ENCODE data around the gene CAPN5. TPM values are rescaled to one million over a fixed set of nuclear protein-coding genes. Genes with fewer than 3 reads are reported as not detected.
A peak's percentile ranks its signal among the peaks of the same experiment; 100 is the strongest.

Gene CAPN5
- total RNA-seq, 1 donor from 2014 or later, result 29.7 TPM

- H3K27me3 Mint-ChIP-seq (ENCODE audit: unreplicated experiment), result peaks cover 20% of the 10 kb centered on the region
- peaks cover 9% of the 10 kb centered on the region for H3K36me3 Mint-ChIP-seq (ENCODE audit: low read depth, unreplicated experiment)
- H3K27ac Mint-ChIP-seq (ENCODE audit: unreplicated experiment), result no peak overlapping the region
- DNase-seq (ENCODE audit: low spot score), result no peak
- peaks cover 7% of the 10 kb centered on the region for H3K4me1 Mint-ChIP-seq (ENCODE audit: unreplicated experiment)
- H3K9me3 Mint-ChIP-seq (ENCODE audit: unreplicated experiment), result no peaks in the 10 kb centered on the region
- peak overlapping the region; percentile 37 for H3K4me3 Mint-ChIP-seq (ENCODE audit: unreplicated experiment)
- TF ChIP-seq, protein P1, sequence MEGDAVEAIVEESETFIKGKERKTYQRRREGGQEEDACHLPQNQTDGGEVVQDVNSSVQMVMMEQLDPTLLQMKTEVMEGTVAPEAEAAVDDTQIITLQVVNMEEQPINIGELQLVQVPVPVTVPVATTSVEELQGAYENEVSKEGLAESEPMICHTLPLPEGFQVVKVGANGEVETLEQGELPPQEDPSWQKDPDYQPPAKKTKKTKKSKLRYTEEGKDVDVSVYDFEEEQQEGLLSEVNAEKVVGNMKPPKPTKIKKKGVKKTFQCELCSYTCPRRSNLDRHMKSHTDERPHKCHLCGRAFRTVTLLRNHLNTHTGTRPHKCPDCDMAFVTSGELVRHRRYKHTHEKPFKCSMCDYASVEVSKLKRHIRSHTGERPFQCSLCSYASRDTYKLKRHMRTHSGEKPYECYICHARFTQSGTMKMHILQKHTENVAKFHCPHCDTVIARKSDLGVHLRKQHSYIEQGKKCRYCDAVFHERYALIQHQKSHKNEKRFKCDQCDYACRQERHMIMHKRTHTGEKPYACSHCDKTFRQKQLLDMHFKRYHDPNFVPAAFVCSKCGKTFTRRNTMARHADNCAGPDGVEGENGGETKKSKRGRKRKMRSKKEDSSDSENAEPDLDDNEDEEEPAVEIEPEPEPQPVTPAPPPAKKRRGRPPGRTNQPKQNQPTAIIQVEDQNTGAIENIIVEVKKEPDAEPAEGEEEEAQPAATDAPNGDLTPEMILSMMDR (IDR thresholded peaks at IDR 0.05; ENCODE audit: unreplicated experiment), result no peak
These were observed 25.9 kb upstream of the CAPN5 start for GRCh38 chr11:77040889-77041288.

- no peak for DNase-seq (ENCODE audit: low spot score)
- Mint-ChIP-seq H3K36me3 (ENCODE audit: low read depth, unreplicated experiment) (peaks cover 9% of the 10 kb centered on the region), H3K27me3 (ENCODE audit: unreplicated experiment) (peaks cover 18% of the 10 kb centered on the region), H3K27ac (ENCODE audit: unreplicated experiment) (no peak overlapping the region), H3K9me3 (ENCODE audit: unreplicated experiment) (no peaks in the 10 kb centered on the region), H3K4me1 (ENCODE audit: unreplicated experiment) (peaks cover 7% of the 10 kb centered on the region), H3K4me3 (ENCODE audit: unreplicated experiment) (no peak overlapping the region)
- TF ChIP-seq, protein P1 (IDR thresholded peaks at IDR 0.05; ENCODE audit: unreplicated experiment), result no peak
These were observed 24.6 kb upstream of the CAPN5 start for GRCh38 chr11:77042111-77042726.

- DNase-seq (ENCODE audit: low spot score), result no peak
- Mint-ChIP-seq H3K36me3 (ENCODE audit: low read depth, unreplicated experiment) (no peaks in the 10 kb centered on the region), H3K27ac (ENCODE audit: unreplicated experiment) (no peak overlapping the region), H3K9me3 (ENCODE audit: unreplicated experiment) (no peaks in the 10 kb centered on the region), H3K27me3 (ENCODE audit: unreplicated experiment) (peaks cover 9% of the 10 kb centered on the region), H3K4me3 (ENCODE audit: unreplicated experiment) (no peak overlapping the region), H3K4me1 (ENCODE audit: unreplicated experiment) (no peaks in the 10 kb centered on the region)
- TF ChIP-seq, protein P1 (IDR thresholded peaks at IDR 0.05; ENCODE audit: unreplicated experiment), result no peak
These were observed 22.4 kb upstream of the CAPN5 start for GRCh38 chr11:77044356-77044755.

- Mint-ChIP-seq H3K4me1 (ENCODE audit: unreplicated experiment) (no peaks in the 10 kb centered on the region), H3K9me3 (ENCODE audit: unreplicated experiment) (no peaks in the 10 kb centered on the region), H3K4me3 (ENCODE audit: unreplicated experiment) (no peak overlapping the region), H3K36me3 (ENCODE audit: low read depth, unreplicated experiment) (no peaks in the 10 kb centered on the region), H3K27ac (ENCODE audit: unreplicated experiment) (no peak overlapping the region), H3K27me3 (ENCODE audit: unreplicated experiment) (peaks cover 8% of the 10 kb centered on the region)
- no peak for DNase-seq (ENCODE audit: low spot score)
- TF ChIP-seq, protein P1 (IDR thresholded peaks at IDR 0.05; ENCODE audit: unreplicated experiment), result no peak
These were observed 21.9 kb upstream of the CAPN5 start for GRCh38 chr11:77044886-77045285.

DNA sequence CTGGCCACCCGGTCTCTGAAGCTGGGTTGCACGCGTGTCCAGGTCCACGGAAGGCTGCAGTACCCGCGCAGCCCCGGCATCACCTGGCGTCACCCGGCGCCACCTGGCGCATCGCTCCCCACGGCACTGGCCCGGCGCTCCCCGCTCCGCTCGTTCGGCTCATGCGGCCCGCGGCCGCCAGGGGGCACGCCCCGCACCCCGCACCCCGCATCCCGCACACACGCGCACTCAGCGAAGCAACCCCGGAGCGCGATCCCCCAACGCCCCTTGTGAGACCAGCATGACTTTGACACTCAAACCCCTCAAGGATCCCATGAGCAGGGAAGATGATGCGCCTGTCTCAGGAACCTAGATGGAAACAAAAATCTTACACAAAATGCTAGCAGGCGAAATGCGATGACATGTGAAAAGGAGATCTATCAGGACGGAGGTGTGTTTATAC, 20.7 kb upstream of the CAPN5 start:
- Mint-ChIP-seq H3K9me3 (ENCODE audit: unreplicated experiment) (no peaks in the 10 kb centered on the region), H3K4me1 (ENCODE audit: unreplicated experiment) (no peaks in the 10 kb centered on the region), H3K4me3 (ENCODE audit: unreplicated experiment) (peak overlapping the region; percentile 4), H3K27me3 (ENCODE audit: unreplicated experiment) (peaks cover 2% of the 10 kb centered on the region), H3K36me3 (ENCODE audit: low read depth, unreplicated experiment) (no peaks in the 10 kb centered on the region), H3K27ac (ENCODE audit: unreplicated experiment) (no peak overlapping the region)
- TF ChIP-seq, protein P1 (IDR thresholded peaks at IDR 0.05; ENCODE audit: unreplicated experiment), result peak; percentile 95
- peak; percentile 77 for DNase-seq (ENCODE audit: low spot score)
